ENCODE data around the gene ZNF783.

DNA sequence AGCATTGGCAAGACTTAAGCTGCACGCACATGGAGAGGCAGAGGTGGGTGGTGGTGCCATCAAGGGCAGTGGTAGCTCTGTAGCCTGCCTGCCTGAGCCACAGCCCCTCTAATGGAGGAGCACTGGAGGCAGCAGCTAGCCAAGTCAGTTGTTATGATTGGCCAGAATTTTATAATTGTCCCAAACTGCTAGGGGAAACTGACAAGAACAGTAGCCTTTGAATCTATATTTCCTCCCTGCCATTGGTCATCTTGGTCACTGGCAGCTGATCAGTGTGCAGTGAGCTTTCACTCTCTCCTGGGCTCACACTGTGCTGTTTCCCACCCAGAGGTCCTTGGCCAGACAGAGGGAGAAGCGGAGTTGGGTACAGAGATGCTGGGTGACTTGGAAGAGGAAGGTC, 9.6 kb upstream of the ZNF783 start:
- TF ChIP-seq POLR2A (IDR thresholded peaks at IDR 0.05; ENCODE audit: low read length) (no peak), GATA1 (IDR thresholded peaks at IDR 0.05; ENCODE audit: low read depth, low read length) (no peak)
